ENCODE measurements around the gene ST6GALNAC6. TPM values are rescaled to one million over a fixed set of nuclear protein-coding genes. Genes with fewer than 3 reads are reported as not detected.
A peak's percentile ranks its signal among the peaks of the same experiment; 100 is the strongest.

Gene ST6GALNAC6
- polyA plus RNA-seq, 1 donor from 2014 or later = 44.2 TPM

DNA sequence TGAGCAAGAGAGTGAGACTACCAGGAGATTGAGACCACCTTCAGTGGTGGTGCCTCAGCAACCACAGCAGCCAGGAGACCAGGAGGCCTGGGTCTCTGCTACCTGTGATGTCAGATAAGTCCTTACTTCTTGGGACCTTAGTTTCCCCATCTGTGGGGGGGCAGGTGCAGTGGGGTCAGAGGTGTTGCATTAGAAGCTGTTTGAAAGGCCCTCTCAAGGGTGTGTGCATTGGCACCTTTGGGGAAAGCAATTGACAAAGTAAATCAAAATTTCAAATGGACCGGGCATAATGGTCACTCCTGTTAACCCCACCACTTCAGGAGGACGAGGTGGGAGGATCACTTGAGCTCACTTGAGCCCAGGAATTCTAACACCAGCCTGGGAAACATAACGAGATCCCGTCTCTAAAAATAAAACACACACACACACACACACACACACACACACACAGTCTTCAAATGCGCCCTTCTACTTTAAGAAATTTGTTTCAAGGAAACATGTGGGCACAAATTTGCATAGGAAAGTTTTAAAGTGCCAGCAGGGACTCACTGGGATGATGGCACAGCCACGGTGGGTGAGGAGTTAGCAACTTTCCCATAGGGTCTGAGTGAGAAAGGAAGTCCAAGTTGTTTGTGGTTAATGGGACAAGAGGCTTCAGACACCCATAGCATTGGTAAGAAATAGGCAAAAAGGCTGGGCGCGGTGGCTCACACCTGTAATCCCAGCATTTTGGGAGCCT lies 20.6 kb downstream of the ST6GALNAC6 start:
- Histone ChIP-seq H3K36me3 (ENCODE audit: insufficient read depth, low read length) (no peaks in the 10 kb centered on the region), H3K27ac (ENCODE audit: low read length) (no peak overlapping the region), H3K4me3 (ENCODE audit: low read length) (no peak overlapping the region), H3K9me3 (ENCODE audit: low read length) (no peaks in the 10 kb centered on the region), H3K9ac (ENCODE audit: low read length) (no peak overlapping the region), H4K20me1 (ENCODE audit: insufficient read depth) (no peaks in the 10 kb centered on the region), H2AFZ (ENCODE audit: low read depth, low read length) (no peak overlapping the region), H3K9me2 (ENCODE audit: insufficient read depth, low read length) (no peaks in the 10 kb centered on the region), H3K79me2 (replicated peaks; ENCODE audit: insufficient read depth, low read length) (peaks cover 7% of the 10 kb centered on the region), H3K27me3 (ENCODE audit: insufficient read depth, low read depth, low read length) (no peaks in the 10 kb centered on the region), H3F3A (ENCODE audit: insufficient read depth, low read length, poor library complexity, severe bottlenecking) (no peaks in the 10 kb centered on the region), H3K4me2 (ENCODE audit: low read length) (no peak overlapping the region)
- TF ChIP-seq MXI1 (conservative IDR thresholded peaks at IDR 0.05; ENCODE audit: poor library complexity, severe bottlenecking) (no peak), POLR2AphosphoS5 (IDR thresholded peaks at IDR 0.05) (no peak)

DNA sequence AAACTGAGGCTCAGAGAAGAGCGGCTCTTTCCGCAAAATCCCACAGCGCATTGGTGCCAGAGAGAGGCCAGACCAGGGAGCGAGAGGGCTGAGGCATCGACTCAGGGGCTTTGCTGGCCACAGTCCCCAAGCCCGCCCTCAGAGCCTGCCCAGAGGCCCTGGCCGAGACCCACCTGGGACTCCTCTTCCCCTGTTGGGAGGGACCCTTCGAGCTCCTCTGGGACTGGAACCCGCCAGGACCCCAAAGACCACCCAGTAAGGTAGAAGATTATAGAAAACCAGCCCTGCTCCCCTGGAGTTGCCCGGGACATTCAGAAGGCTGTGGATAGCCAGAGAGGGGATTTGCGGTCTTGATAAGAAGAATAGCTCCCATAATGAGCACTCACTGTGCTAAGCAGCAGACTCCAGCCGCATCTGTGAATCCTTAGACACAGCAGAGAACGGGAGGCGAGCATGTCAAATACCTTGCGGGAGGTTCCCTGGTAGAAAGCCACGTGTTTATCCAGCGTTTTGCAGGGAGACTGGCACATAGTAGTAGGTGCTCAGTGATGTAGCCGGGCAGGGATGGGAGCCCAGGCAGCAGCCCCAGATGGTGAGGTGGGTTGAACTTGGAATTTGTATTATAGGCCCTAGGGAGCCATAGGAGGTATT lies 21.3 kb downstream of the ST6GALNAC6 start:
- Histone ChIP-seq H3K79me2 (replicated peaks; ENCODE audit: insufficient read depth, low read length) (peaks cover 7% of the 10 kb centered on the region), H3K27ac (ENCODE audit: low read length) (no peak overlapping the region), H3K4me2 (ENCODE audit: low read length) (peak overlapping the region; percentile 38), H4K20me1 (ENCODE audit: insufficient read depth) (no peaks in the 10 kb centered on the region), H3K4me3 (ENCODE audit: low read length) (peak overlapping the region; percentile 73), H3K36me3 (ENCODE audit: insufficient read depth, low read length) (no peaks in the 10 kb centered on the region), H3K9me3 (ENCODE audit: low read length) (no peaks in the 10 kb centered on the region), H2AFZ (ENCODE audit: low read depth, low read length) (peak overlapping the region; percentile 93), H3K27me3 (ENCODE audit: insufficient read depth, low read depth, low read length) (no peaks in the 10 kb centered on the region), H3K9ac (ENCODE audit: low read length) (peak overlapping the region; percentile 87), H3F3A (ENCODE audit: insufficient read depth, low read length, poor library complexity, severe bottlenecking) (no peaks in the 10 kb centered on the region), H3K9me2 (ENCODE audit: insufficient read depth, low read length) (no peaks in the 10 kb centered on the region)
- TF ChIP-seq RAD21 (conservative IDR thresholded peaks at IDR 0.05) = no peak
- no peak for TF ChIP-seq EZH2 (IDR thresholded peaks at IDR 0.05; ENCODE audit: borderline replicate concordance, insufficient read depth, low read length, poor library complexity, severe bottlenecking)
- TF ChIP-seq TAF1 (IDR thresholded peaks at IDR 0.05; ENCODE audit: low read depth) = no peak
- TF ChIP-seq POLR2AphosphoS5 (IDR thresholded peaks at IDR 0.05) = no peak
- TF ChIP-seq, protein P1, sequence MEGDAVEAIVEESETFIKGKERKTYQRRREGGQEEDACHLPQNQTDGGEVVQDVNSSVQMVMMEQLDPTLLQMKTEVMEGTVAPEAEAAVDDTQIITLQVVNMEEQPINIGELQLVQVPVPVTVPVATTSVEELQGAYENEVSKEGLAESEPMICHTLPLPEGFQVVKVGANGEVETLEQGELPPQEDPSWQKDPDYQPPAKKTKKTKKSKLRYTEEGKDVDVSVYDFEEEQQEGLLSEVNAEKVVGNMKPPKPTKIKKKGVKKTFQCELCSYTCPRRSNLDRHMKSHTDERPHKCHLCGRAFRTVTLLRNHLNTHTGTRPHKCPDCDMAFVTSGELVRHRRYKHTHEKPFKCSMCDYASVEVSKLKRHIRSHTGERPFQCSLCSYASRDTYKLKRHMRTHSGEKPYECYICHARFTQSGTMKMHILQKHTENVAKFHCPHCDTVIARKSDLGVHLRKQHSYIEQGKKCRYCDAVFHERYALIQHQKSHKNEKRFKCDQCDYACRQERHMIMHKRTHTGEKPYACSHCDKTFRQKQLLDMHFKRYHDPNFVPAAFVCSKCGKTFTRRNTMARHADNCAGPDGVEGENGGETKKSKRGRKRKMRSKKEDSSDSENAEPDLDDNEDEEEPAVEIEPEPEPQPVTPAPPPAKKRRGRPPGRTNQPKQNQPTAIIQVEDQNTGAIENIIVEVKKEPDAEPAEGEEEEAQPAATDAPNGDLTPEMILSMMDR (IDR thresholded peaks at IDR 0.05; ENCODE audit: poor library complexity, severe bottlenecking) = no peak
- no peak for TF ChIP-seq MXI1 (conservative IDR thresholded peaks at IDR 0.05; ENCODE audit: poor library complexity, severe bottlenecking)
- TF ChIP-seq EP300 (conservative IDR thresholded peaks at IDR 0.05; ENCODE audit: poor library complexity, severe bottlenecking) = no peak
- TF ChIP-seq SMC3 (conservative IDR thresholded peaks at IDR 0.05; ENCODE audit: poor library complexity) = no peak
- TF ChIP-seq, protein P2, sequence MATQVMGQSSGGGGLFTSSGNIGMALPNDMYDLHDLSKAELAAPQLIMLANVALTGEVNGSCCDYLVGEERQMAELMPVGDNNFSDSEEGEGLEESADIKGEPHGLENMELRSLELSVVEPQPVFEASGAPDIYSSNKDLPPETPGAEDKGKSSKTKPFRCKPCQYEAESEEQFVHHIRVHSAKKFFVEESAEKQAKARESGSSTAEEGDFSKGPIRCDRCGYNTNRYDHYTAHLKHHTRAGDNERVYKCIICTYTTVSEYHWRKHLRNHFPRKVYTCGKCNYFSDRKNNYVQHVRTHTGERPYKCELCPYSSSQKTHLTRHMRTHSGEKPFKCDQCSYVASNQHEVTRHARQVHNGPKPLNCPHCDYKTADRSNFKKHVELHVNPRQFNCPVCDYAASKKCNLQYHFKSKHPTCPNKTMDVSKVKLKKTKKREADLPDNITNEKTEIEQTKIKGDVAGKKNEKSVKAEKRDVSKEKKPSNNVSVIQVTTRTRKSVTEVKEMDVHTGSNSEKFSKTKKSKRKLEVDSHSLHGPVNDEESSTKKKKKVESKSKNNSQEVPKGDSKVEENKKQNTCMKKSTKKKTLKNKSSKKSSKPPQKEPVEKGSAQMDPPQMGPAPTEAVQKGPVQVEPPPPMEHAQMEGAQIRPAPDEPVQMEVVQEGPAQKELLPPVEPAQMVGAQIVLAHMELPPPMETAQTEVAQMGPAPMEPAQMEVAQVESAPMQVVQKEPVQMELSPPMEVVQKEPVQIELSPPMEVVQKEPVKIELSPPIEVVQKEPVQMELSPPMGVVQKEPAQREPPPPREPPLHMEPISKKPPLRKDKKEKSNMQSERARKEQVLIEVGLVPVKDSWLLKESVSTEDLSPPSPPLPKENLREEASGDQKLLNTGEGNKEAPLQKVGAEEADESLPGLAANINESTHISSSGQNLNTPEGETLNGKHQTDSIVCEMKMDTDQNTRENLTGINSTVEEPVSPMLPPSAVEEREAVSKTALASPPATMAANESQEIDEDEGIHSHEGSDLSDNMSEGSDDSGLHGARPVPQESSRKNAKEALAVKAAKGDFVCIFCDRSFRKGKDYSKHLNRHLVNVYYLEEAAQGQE (IDR thresholded peaks at IDR 0.05; ENCODE audit: borderline replicate concordance) = no peak

All from neural cell (in vitro differentiated cells).